GM12865 (cell line): ENCODE measurements around the gene HRH1.

Source experiments
- DNase-seq: peaks from one replicate; pipeline ENCODE4 v3.0.0; 2010; ENCODE audit warnings: low read depth
- H3K4me3 ChIP-seq: 2 replicates; pipeline ENCODE4 v1.5.1; 2011; ENCODE audit warnings: mild to moderate bottlenecking, low read depth, low read length, control low read depth
- TF ChIP-seq, protein P1 (sequence below): IDR thresholded peaks from 2 replicates; pipeline ENCODE4 v1.5.1; 2011; ENCODE audit warnings: low read length, control low read depth, low read depth, inconsistent platforms; ENCODE audit not compliant: insufficient read depth; ENCODE audit errors: missing control alignments

Gene HRH1

DNA sequence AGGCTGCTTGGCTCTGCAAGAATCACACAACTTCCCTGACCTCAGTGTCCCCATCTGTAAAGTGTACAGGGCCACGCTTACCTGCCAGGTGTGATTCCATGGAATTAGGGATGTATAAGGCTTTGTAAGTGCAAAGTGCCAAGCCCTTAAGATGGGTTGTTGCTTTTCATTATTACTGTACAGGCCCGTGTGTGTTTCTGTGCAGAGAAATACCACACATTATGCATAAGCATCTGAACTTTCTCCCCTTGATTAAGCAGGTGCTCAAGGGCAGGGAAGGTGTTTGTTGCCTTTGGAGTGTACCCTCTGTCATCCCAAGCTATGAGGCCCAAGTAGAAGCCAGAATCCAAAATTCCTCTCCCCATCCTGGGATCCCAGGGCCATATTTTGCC lies 13.6 kb upstream of the HRH1 start:
- H3K4me3 ChIP-seq: no peak overlapping the region
- no peak for DNase-seq
- TF ChIP-seq, protein P1, sequence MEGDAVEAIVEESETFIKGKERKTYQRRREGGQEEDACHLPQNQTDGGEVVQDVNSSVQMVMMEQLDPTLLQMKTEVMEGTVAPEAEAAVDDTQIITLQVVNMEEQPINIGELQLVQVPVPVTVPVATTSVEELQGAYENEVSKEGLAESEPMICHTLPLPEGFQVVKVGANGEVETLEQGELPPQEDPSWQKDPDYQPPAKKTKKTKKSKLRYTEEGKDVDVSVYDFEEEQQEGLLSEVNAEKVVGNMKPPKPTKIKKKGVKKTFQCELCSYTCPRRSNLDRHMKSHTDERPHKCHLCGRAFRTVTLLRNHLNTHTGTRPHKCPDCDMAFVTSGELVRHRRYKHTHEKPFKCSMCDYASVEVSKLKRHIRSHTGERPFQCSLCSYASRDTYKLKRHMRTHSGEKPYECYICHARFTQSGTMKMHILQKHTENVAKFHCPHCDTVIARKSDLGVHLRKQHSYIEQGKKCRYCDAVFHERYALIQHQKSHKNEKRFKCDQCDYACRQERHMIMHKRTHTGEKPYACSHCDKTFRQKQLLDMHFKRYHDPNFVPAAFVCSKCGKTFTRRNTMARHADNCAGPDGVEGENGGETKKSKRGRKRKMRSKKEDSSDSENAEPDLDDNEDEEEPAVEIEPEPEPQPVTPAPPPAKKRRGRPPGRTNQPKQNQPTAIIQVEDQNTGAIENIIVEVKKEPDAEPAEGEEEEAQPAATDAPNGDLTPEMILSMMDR: no peak

DNA sequence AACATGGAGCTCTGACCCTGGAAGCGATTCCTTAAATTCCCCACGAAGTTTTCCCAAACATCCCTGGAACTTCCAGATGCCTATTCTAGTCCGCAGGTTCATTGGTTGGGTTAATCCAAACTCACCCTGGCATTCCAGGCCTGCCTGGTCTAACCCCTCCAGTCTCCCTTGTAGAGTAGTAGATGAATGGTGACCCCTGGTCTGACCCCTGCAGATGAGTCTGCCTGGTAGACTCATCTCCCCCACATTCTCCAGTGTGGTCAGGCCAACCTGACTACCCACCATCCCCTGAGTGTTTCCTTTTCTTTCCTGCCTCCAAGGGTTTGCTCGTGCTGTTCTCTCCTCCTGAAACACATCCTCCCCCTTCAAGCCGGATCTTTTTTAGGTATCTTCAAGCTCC lies 10.8 kb upstream of the HRH1 start:
- DNase-seq: no peak
- no peak overlapping the region for H3K4me3 ChIP-seq
- TF ChIP-seq, protein P1: no peak

GRCh38 chr3:11144996-11145395 lies 9.3 kb upstream of the HRH1 start:
- TF ChIP-seq, protein P1: no peak
- H3K4me3 ChIP-seq: no peak overlapping the region
- DNase-seq: no peak

- TF ChIP-seq, protein P1: no peak
- no peak overlapping the region for H3K4me3 ChIP-seq
- no peak for DNase-seq
Observed at GRCh38 chr3:11145888-11146287, 8.4 kb upstream of the HRH1 start.

DNA sequence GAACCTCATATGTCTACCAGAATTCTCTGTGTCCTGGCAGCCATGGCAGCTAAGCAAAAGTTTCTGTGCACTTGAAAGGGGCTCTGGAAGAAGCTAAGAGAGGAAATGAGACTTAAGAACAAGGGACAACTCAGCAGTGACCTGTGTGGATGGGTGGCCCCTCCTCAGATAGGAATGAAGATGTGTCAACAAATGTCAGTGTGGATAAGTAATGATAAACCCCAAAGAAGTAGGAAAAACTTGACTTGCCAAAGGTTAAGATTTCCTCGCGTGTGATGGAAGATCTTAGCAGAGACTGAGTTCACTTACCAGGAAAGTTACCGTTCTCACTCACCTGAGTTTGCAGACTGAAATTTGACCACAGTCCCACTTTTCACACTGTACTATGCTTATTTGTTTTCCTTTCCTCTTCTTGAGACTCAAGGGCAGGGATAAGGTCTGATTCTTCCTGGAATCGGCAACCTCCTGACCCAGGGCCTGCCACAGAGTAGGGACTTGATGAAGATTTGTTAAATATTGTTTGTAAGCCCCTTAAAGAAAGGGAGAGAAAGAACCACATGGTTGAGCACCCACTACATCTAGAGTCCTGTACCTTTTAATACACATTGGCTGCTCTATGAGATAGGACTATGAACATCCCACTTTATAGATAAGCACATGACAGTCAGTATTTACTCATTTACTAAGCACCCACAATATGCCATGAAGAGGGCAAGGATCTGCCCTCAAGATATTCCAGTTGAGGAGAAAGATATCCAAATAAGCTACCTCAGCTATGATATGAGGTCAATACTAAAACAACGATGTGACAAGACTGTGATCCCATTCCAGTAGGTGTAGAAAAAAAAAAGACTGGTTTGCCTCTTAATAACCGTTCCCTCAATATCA lies 7.3 kb upstream of the HRH1 start:
- no peak overlapping the region for H3K4me3 ChIP-seq
- TF ChIP-seq, protein P1: no peak
- DNase-seq: no peak

GRCh38 chr3:11150256-11150655 lies 4.0 kb upstream of the HRH1 start:
- TF ChIP-seq, protein P1: no peak
- DNase-seq: no peak
- no peak overlapping the region for H3K4me3 ChIP-seq

GRCh38 chr3:11152301-11152700 lies 2.0 kb upstream of the HRH1 start:
- H3K4me3 ChIP-seq: no peak overlapping the region
- DNase-seq: no peak
- TF ChIP-seq, protein P1: no peak
